GM18868 (cell line): ENCODE data around the gene CPN2.

Experiments used
- ATAC-seq: cut with Tn5 transposase; IDR thresholded peaks from one replicate; pipeline ENCODE4 v1.9.1; 2021; ENCODE audit warnings: mild to moderate bottlenecking, moderate library complexity; ENCODE audit not compliant: unreplicated experiment

CPN2 gene

GRCh38 chr3:194300382-194300758 lies 50.8 kb downstream of the CPN2 start:
- no peak for ATAC-seq

DNA sequence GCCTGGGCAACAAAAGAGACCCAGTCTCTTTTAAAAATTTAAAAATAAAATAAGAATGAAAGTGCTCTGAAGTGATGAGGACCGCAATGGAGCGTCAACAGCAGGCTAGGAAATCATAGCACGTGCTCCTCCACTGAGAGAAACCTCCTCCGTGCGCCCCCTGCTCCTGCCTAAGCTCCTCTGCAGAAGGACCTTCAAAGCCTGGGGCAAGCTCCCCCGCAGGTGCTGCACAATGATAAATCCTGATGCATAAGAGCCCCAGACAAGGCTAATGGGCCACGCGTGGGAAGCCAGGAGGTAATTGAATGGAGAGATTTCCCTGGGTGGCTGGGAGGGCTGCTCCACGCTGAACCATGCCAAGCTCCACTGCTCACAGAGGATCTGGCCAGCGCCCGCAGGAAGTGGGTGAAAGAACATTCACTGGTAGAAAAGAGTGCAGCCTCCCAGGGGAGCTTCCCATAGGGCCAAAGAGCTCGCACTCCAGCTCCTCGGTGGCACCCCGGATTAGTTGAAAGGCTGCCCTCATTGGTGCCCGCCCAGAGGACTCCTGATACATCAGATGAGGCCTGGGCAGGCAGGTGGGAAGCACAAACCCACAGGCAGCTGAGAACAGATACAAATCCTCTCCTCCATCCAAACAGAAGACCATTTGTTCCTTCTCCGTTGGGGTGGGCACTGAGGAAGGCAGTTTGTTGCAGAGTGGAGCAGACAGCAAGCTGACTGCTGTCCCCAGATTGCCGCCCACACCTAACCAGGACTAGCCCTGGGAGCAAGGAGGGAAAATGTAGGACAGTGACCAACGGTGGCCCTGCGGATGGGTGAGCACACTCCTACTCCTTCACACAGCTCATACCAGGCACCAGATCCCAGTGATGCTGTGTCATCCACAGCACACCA lies 52.5 kb downstream of the CPN2 start:
- no peak for ATAC-seq

GRCh38 chr3:194296454-194297263 lies 54.5 kb downstream of the CPN2 start:
- no peak for ATAC-seq

DNA sequence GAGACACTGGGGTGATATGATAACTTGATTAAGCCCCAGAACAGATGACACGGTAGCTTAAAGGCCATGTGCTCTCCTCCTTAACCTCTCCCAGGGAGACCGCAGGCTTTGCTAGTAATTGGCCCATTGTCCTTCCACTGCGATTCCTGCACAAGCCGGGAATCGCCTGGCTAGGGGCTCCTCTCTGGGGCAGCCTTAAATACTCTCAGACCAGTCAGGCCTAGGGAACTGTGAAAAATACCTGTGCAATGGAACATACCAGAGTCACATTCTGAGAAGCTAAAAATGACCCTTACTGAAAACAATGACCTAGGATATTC lies 56.3 kb downstream of the CPN2 start:
- no peak for ATAC-seq

- no peak for ATAC-seq
Observed at GRCh38 chr3:194294199-194294894, 56.8 kb downstream of the CPN2 start.

DNA sequence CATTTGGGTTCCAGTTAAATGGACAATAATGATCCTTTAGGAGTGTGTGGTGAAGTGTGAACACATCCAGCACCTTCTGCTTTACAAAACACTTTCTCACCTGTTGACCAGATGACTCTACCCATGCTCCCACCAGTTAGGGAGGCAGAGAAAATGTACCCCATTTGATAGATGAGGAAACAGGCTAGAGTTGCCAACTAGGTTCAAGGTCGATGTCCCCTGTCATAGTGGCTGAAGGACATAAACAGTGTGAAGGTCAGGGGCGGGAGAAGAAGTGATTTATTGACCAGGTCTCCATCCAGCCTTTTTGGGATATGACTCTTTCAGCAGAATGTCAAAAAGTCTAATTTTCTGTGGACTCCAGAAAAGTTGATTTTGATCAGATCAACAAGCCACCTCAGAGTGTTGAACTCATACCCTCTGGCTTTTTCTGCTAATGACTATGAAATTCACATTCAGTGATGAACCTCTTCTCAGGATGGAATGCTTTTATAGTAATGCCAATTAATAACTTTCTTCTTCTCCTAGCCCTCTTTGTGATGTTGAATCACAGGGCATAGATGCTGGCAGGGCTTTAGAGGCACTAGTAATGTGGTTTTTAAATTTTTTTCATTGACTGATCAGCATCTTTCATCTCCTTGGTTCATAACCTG lies 57.5 kb downstream of the CPN2 start:
- no peak for ATAC-seq

DNA sequence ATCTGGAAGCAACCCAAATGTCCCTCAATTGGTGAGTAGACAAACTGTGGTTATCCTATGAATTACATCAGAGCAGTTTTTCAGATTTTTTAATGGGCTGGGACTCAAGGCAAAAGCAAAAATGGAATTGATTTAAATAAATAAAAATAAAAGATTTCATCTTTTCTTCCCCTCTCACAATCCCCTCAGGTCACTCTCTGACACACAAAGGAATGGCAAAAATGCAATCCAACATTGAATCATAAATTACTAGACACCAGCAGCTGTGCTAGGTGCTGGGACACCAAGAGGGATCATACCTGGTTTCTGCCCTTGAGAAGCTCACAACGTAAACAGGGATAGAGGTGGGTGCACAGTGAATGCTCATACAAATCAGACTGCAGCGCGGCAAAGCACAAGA lies 58.8 kb downstream of the CPN2 start:
- no peak for ATAC-seq
